HG02763 (cell line): ENCODE measurements around the gene TOMT.
"Not testable (repeated sequence)": the region's sequence is repeated elsewhere in the genome, so short reads cannot be mapped to it uniquely, and the experiment has no call there.

Experiments used
- ATAC-seq: cut with Tn5 transposase; IDR thresholded peaks from one replicate; pipeline ENCODE4 v1.9.1; 2021; ENCODE audit warnings: mild to moderate bottlenecking, moderate library complexity; ENCODE audit not compliant: unreplicated experiment

The TOMT gene

DNA sequence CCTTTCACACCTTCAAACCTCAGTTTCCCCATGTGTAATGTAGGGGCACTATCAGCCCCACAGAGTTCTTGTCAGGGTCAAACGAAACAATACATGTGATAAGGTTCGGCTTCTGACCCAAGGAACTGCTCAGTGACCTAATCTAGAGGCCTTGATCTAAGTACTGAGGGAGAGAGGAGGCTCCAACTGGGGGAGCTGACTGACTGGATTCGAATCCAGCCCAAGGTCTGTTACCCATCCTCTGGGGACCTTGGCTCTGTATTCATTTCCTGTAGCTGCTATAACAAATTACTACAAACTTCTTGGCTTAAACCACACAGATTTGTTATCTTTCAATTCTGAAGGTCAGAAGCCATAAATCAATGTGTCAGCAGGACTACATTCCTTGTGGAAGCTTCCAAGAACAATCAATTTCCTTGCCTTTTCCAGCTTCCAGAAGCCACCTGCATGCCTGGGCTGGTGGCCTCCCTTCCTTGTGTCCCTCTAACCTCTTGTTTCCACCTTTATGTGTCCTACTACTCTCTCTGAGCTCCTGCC is 17.5 kb downstream of the TOMT start:
- ATAC-seq = no peak

DNA sequence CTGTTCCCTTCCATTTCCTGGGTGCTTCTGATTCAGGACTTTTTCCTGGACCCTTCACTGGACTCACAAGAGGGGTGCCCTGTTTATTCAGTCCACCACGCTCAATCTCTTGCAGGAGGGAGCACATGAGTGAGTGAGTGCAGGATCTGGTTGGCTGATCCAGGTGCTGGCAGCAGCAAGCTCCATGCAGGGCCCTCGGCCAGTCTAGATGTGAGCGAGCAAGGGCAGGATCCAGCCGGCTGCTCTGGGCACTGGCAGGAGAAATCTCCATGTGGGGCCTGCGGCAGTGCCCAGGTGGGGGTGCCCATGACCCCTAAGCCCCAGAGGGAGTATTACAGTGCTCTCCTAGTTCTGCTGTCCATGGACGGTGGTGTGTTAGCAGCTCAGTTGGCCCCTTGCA is 18.3 kb downstream of the TOMT start:
- no peak for ATAC-seq

DNA sequence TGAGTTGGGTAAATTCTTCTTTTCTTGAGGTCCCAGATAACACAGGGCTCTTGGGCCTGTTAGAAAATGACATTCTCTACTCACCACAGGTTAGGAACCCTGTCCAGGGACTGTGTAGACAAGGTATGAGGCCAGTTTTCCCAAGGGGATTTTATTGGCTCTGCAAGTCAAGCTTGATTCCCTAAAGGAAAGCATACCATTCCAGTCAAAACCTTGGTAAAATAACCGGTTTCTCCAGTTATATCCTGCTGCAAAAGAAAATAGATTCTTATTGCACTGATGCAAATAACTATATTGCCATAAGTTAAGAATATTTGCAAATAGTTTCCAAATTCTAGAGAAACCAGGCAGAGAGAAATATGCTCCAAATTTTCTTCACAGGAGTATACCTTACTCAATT is 20.2 kb downstream of the TOMT start:
- no peak for ATAC-seq

DNA sequence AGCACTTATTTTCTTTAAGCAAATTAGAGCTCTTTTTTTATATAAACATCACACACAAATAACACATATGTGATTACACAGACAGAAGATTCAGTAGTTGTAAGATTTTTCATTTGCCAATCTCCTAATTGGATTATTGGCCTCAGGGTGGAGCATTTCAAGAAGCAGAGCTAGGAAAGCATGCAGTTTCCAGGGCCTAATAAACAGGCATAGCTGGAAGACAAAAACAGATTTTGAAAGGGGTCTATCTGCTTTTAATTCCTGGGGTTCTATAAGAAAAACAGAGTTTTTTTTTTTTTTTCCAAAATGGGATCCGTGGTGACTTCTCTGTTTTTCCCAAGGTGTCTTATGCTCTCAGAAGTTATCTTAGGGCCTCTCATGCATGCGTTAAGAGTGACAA is 22.2 kb downstream of the TOMT start:
- no peak for ATAC-seq

DNA sequence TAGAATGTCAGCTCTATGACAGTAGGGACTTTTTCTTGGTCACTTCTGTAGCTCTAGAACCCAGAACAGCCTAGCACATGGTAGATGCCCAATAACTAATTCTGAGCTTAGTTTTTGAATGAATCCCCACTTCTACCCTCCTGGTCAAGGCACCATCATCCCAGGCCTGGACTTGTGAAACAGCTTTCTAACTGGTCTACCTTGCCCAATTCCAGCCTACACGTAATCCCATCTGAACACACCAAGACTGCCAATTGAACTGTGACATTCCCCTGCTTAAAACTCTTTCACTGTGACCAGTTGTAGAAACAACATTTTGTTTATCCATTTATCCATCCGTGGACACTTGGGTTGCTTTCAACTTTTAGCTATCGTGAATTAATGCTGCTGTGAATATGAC is 23.7 kb downstream of the TOMT start:
- no peak for ATAC-seq

DNA sequence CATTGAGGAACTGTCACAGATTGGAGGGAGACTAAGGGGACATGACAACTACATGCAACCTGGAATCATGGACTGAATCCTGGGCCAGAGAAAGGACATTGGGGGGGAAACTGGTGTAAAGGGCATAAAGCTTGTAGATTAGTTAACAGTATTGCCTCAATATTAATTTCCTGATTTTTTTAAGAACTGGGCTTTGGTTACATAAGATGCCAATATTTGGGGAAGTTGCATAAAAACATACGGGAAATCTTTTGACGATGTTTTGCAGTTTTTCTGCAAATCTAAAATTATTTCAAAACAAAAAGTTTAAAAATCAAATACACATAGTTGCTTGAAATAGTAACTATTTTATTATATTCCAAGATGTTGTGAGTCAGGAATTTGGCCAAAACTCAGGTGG is 26.9 kb downstream of the TOMT start:
- ATAC-seq = no peak

DNA sequence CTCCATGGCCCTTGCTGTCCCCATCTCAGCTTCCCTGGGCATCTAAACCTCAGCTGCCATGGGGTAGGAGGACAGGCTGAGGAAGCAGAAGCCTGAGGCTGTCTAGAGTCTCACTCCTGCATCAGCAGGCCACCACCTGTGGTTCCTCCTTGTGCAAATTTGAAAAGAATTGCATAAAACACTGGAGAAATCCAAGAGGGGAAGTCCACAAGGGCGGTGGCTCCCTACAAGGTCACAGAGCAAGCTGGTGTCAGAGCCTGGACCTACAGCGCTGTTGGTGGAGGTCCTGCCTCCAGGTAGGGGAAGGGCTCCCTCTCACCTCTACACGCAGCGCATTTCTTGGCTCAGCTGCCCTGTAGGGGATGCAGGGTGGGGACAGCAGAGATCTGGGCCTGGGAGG is 29.7 kb downstream of the TOMT start, which contains the start of gene FOLR3:
TSS of gene FOLR3 (plus strand) at position 253 of the 400 bp plus-strand sequence. CDS start 228 bp downstream, outside the sequence.
- ATAC-seq = not testable (repeated sequence)

DNA sequence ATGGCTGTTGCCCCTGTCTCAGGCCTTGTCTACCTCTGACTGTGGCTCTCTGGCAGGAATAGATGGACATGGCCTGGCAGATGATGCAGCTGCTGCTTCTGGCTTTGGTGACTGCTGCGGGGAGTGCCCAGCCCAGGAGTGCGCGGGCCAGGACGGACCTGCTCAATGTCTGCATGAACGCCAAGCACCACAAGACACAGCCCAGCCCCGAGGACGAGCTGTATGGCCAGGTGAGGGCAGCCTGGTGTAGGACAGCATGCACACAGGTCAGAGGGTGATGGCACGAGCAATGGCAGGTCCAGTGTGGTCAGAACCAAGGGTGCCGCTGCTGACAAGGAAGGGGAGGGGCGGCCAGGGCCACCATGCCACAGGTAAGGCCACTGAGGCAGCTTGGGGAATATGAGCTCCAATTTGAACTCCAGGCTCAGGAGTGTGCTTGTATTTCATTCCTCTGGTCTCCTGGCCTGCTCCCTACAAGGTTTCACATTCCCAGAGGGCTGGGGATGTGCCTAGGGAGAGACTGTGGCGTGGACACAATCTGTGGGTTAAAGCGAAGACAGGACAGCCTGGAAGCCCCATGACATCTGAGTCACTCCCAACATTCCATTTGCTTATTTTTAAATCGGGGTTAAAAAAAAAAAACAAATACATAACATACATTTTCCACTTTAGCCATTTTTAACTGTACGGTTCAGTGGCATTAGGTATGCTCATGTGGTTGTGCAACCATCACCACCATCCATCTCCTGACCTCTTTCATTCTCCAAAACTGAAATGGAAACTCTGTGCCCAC is 30.4 kb downstream of the TOMT start:
- no peak for ATAC-seq

DNA sequence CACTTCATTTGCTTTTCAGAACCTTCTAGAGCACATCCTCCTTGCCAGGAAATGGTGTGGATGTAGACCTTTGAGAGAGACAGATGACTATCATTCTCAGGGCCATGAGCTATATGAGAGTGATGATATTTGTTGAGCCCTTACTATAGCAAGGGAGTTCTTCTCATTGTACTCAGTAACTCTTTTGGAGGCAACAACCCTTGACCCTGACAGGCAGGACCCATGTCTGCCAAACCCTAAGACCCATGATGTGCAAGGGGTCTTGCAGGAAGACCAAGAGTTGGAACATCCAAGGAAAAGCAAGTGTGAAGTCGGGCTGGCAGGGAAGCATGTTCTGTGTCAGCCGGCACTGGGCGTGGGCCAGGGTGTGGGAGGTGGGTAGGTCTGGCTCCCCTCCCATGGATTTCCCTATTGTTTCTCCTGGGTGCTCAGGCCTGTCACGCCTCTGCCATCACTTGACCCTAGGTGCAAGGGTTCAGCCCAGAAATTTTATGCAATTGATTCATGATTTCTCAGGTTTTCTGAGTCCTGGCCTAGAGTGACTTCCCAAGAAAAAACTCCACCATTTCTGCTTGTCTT is 31.0 kb downstream of the TOMT start:
- no peak for ATAC-seq

DNA sequence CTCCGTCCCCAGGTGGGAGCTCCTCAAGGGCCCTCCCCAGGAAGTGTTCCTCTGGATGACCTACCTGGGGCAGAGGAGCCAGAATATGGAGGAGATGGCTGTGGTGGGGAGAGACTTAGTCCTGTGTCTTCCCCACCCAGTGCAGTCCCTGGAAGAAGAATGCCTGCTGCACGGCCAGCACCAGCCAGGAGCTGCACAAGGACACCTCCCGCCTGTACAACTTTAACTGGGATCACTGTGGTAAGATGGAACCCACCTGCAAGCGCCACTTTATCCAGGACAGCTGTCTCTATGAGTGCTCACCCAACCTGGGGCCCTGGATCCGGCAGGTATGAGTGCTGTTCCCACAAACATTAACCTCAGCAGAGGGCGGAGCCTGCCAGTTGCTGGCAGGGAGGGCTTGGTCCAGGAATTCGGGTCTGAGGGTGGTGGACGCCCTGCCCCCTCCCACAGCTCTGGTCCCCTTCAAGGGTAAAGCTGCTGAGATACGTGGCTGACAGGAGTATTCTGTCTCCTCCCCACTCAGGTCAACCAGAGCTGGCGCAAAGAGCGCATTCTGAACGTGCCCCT is 33.2 kb downstream of the TOMT start:
- ATAC-seq = no peak

DNA sequence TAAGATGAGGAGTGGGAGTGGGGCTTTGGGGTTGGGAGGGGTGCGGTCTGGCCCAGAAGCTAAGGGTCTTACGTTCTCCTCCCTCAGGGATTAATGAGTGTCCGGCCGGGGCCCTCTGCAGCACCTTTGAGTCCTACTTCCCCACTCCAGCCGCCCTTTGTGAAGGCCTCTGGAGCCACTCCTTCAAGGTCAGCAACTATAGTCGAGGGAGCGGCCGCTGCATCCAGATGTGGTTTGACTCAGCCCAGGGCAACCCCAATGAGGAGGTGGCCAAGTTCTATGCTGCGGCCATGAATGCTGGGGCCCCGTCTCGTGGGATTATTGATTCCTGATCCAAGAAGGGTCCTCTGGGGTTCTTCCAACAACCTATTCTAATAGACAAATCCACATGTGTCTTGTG is 33.8 kb downstream of the TOMT start:
- no peak for ATAC-seq

DNA sequence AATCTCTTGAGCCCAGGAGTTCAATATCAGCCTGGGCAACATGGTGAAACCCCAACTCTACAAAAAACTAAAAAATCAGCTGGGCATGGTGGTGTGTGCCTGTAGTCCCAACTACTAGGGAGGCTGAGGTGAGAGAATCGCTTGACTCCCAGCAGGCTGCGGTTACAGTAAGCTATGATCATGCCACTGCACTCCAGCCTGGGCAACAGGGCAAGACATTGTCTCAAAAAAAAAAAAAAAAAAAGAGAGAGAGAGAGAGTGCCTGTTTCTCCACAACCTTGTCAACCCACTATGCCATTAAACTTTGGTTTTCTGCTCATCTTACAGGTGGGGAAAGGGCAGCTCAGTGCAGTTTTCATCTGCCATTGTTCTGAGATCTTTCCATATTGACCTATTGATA is 34.9 kb downstream of the TOMT start:
- no peak for ATAC-seq

DNA sequence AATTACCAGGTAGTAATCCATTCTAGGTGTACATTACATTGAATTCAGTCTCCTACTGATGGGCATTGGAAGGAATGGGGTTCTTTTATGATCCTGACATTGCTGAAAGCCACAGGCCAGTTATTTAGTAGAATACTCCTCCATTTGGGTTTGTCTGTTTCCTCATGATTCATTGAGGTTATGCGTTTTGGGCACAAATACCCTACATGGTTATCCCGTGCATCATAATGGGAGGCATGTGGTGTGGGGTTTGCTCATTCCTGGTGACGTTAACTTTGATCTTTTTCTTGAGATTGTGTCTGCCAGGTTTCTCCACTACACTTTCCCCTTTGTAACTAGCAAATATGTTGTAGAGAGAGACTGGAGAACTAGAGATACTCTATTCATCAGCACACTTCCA is 35.3 kb downstream of the TOMT start:
- ATAC-seq = no peak

DNA sequence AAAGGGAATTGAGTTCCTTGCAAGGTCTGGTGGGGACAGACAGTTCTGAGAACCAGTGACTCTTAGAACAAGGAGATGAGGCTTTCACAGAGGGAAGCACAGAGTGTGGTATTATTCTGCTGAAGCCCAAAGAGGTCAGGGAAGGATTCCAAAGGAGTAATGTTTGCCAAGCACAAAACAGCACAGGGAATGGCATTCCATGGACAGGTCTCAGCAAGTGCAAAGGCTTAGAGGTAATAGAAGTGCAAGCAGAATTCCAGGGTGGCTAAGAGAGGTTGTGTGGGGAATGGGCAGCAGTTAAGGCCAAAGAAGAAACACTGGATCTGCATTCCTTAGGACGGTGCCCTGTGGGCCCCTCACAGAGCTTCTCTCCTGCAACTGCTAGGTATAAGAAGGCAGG is 36.4 kb downstream of the TOMT start:
- ATAC-seq = not testable (repeated sequence)

DNA sequence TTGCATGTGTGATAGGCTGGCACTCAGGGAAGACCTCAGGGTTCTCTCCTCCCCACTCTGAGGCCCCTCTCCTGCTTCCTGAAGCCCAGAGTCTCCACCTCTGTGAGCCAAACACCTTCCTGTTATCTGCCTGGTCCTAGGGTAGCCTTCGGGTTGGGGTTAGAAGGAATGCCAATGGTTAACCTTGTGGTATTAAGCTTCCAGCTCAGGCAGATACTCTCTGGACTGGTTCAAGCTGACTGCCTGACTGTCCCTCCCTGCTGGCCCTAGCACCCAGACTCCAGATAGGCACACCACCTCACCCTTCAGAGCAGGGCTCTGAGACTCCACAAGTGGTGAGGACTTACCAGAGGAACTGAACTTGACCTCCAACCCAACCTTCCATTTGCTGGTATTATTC is 36.8 kb downstream of the TOMT start:
- ATAC-seq = not testable (repeated sequence)

DNA sequence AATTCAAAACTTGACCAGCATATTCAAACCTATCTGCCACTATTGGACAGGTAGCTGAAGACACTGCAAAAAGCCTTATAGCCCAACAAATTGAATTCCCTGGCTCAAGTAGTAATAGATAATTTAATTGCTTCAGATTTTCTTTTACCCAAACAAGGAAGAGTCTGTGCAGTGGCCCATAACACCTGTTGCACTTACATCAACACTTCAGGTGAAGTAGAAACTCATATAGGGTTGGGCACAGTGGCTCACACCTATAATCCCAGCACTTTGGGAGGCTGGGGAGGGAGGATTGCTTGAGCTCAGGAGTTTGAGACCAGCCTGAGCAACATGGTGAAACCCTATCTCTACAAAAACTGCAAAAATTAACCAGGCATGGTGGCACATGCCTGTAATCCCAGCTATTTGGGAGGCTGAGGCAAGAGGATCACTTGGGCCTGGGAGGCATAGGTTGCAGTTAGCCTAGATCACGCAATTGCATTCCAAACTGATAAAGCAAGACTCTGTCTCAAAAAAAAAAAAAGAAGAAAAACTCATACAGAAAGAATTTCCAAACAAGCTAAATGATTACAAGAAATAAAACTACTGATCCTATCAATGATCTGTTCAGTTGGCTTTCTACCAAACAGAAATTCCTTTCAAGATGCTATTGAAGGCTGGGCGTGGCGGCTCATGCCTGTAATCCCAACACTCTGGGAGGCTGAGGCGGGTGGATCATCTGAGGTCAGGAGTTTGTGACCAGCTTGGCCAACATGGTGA is 39.3 kb downstream of the TOMT start:
- ATAC-seq = no peak

DNA sequence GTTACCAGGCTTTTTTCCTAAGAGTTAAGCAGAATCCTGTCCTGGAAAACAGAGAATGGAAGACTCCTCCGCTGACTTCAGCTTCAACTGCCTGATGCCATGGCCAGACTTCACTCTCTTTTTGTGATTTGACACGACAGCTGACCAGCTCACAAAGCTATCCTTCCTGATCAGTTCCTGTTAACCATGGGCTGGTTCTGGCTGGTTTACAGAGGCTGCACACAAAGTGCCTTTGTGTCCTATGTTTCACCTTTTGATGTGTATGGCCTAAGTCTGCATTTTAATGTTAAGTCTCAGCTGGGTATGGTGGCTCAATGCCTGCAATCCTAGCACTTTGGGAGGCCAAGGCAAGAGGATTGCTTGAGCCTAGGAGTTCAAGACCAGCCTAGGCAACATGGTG is 40.9 kb downstream of the TOMT start:
- ATAC-seq = no peak

DNA sequence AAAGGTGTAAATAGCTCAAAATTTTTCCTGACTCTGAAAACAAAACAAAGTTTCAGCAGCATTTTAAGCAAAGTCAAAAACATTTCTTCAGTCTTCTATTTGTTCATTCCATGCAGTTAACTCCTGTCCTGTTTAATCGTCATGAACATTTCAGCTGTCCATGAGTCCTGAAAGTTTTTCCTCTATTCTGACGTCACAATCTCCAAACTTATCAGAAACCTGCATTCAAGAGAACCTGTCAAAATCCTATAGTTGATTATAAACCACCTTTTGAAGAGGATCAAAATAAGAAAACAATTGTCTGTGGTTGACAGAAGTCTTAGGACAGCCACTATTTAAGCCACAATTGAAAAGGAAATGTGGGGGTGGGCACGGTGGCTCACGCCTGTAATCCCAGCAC is 45.2 kb downstream of the TOMT start:
- ATAC-seq = no peak

DNA sequence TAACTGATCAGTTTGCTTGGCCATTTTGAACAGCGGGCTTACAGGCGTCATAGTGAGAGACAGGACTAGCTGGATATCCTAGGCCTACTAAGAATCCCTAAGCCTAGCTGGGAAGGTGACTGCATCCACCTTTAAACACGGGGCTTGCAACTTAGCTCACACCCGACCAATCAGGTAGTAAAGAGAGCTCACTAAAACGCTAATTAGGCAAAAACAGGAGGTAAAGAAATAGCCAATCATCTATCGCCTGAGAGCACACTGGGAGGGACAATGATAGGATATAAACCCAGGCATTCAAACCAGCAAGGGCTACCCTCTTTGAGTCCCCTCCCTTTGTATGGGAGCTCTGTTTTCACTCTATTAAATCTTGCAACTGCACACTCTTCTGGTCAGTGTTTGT is 48.1 kb downstream of the TOMT start:
- ATAC-seq = not testable (repeated sequence)

DNA sequence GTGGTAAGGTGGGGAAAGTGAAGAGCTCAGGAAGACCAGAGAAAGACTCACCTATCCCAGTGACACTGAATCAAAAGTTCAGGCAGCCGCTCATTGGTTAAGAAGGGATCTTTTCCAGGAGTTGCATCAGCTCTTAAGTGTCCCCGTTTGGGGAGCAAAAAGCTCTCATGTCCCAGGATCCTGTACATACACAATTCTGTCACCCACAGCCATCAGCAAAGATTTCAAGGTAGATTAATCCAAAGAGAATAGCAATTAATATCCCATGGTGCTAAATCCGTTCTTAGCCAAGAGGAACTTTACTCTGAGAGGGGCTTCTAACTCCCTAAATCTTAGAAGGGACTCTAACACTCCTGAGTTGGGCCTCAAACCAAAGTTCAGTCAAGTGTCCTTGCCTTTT is 49.1 kb downstream of the TOMT start:
- no peak for ATAC-seq

DNA sequence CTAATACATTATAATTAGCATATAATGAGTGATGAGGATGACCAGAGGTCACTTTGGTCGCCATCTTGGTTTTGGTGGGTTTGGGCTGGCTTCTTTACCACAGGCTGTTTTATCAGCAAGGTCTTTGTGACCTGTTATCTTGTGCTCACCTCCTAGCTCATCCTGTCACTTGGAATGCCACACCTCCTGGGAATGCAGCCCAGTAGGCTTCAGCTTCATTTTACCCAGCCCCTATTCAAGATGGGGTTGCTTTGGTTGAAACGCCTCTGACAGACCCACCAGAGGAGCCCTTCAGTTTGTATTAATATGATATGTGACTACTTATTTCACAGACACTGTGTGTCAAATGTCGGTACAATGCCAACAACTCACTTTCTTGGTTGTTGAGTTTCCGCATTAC is 50.0 kb downstream of the TOMT start:
- ATAC-seq = no peak
